HCT116 (cell line): ENCODE data around the gene OR5D16. TPM values are rescaled to one million over a fixed set of nuclear protein-coding genes. Genes with fewer than 3 reads are reported as not detected.

Experiments used
- ATAC-seq: fragments of 200-7000 bp; cut with Tn5 transposase; 2 replicates; pipeline ENCODE4 v1.9.1; 2020; ENCODE audit warnings: mild to moderate bottlenecking, moderate library complexity
- BruUV-seq: library from RNA; stranded (reverse); fragments of 400-500 nt; replicated peaks from 2 replicates; lab custom pipeline; 2021; lab: Mats Ljungman, UMichigan
- CTCF ChIA-PET: fragments of 300-600 bp; sonication (Branson Sonifier 250); formaldehyde crosslinking; loops from one replicate; lab custom pipeline; 2021; ENCODE audit warnings: antibody characterized with exemption; lab: Charles Lee
- POLR2A ChIA-PET: fragments of 300-600, 350-600 bp; sonication (Branson Sonifier 250); formaldehyde crosslinking; loops from one replicate; lab custom pipeline; 2021; ENCODE audit warnings: antibody characterized with exemption; lab: Charles Lee
- RAD21 ChIA-PET, 2 experiments: fragments of 300-600 bp; sonication (Branson Sonifier 250); formaldehyde crosslinking; loops; one replicate each; lab custom pipeline; 2023; ENCODE audit warnings: low total read pairs in 2 of 2; ENCODE audit not compliant: uncharacterized antibody in 2 of 2, unreplicated experiment in 2 of 2, low non-redundant PET in 1 of 2; lab: Charles Lee
- DNase-seq: peaks from one replicate; pipeline ENCODE4 v3.0.0-alpha.2; 2010; ENCODE audit warnings: low read depth, low spot score
- H2AFZ ChIP-seq: fragments of 200-600 bp; shearing (Covaris generic), sonication (generic); 2 replicates; pipeline ENCODE4 v1.6.1; 2017; ENCODE audit warnings: low read depth, mixed run types, mixed read lengths, antibody characterized with exemption, low read length; ENCODE audit not compliant: poor library complexity, severe bottlenecking
- H3K27ac ChIP-seq: 2 replicates; pipeline ENCODE4 v1.5.1; 2012; ENCODE audit warnings: low read depth, low read length
- H3K27me3 ChIP-seq: fragments of 200-600 bp; sonication (generic); 2 replicates; pipeline ENCODE4 v1.6.1; 2016; ENCODE audit warnings: mixed run types, low read length, mixed read lengths; ENCODE audit not compliant: insufficient read depth
- H3K36me3 ChIP-seq, 2 experiments: fragments of 200-500 bp in 1 of 2; fragments of 200-600 bp in 1 of 2; sonication (Bioruptor generic) in 1 of 2; sonication (generic) in 1 of 2; 2 replicates each; pipeline versions ENCODE4 v1.5.1 to v1.6.1; 2014 to 2016; ENCODE audit warnings: low read length in 2 of 2, inconsistent platforms in 1 of 2, mixed read lengths in 1 of 2, mixed run types in 1 of 2; ENCODE audit not compliant: insufficient read depth in 2 of 2, control insufficient read depth in 1 of 2
- H3K4me1 ChIP-seq, 2 experiments: fragments of 200-600 bp in 1 of 2; sonication (generic) in 1 of 2; 2 replicates each; pipeline versions ENCODE4 v1.5.1 to v1.6.1; 2012 to 2017; ENCODE audit warnings: low read length in 2 of 2, inconsistent platforms in 1 of 2, mild to moderate bottlenecking in 1 of 2, mixed read lengths in 1 of 2, mixed run types in 1 of 2, moderate library complexity in 1 of 2; ENCODE audit not compliant: insufficient read depth in 2 of 2, control insufficient read depth in 1 of 2
- H3K4me2 ChIP-seq: fragments of 200-600 bp; sonication (generic); 2 replicates; pipeline ENCODE4 v1.6.1; 2017; ENCODE audit warnings: mixed run types, low read length, mixed read lengths
- H3K4me3 ChIP-seq, 2 experiments: fragments of 200-600 bp in 1 of 2; sonication (generic) in 1 of 2; replicated peaks in 1 of 2; 2 replicates each; pipeline ENCODE4 v1.5.1; 2011 to 2016; ENCODE audit warnings: low read length in 2 of 2, control low read depth in 1 of 2, low read depth in 1 of 2, mild to moderate bottlenecking in 1 of 2, mixed read lengths in 1 of 2, mixed run types in 1 of 2
- H3K79me2 ChIP-seq: fragments of 200-600 bp; sonication (generic); 2 replicates; pipeline ENCODE4 v1.6.1; 2017; ENCODE audit warnings: mild to moderate bottlenecking, mixed run types, low read length, moderate library complexity, mixed read lengths; ENCODE audit not compliant: insufficient read depth
- H3K9ac ChIP-seq: fragments of 200-600 bp; sonication (generic); 2 replicates; pipeline ENCODE4 v1.6.1; 2016; ENCODE audit warnings: low read length, mixed read lengths
- H3K9me2 ChIP-seq: fragments of 200-600 bp; sonication (generic), shearing (Covaris generic); 2 replicates; pipeline ENCODE4 v1.6.1; 2017; ENCODE audit warnings: mixed run types, mild to moderate bottlenecking, moderate library complexity; ENCODE audit not compliant: insufficient read depth
- H3K9me3 ChIP-seq, 2 experiments: fragments of 200-500 bp in 1 of 2; fragments of 200-600 bp in 1 of 2; sonication (Bioruptor generic) in 1 of 2; sonication (generic) in 1 of 2; 2 replicates each; pipeline ENCODE4 v1.6.1; 2014 to 2017; ENCODE audit warnings: low read length in 2 of 2, mixed read lengths in 2 of 2, inconsistent platforms in 1 of 2, low read depth in 1 of 2, mild to moderate bottlenecking in 1 of 2, mixed run types in 1 of 2, moderate library complexity in 1 of 2; ENCODE audit not compliant: control insufficient read depth in 1 of 2, insufficient read depth in 1 of 2
- H4K20me1 ChIP-seq: fragments of 200-600 bp; sonication (generic), shearing (Covaris generic); 2 replicates; pipeline ENCODE4 v1.6.1; 2017; ENCODE audit warnings: mixed run types, mild to moderate bottlenecking, moderate library complexity; ENCODE audit not compliant: insufficient read depth
- CBX3 ChIP-seq: IDR thresholded peaks from 2 replicates; pipeline ENCODE4 v1.6.1; 2012; ENCODE audit warnings: low read depth
- CTCF ChIP-seq, 3 experiments: fragments of 200-600 bp in 1 of 3; sonication (generic) in 1 of 3; IDR thresholded peaks in 2 of 3; conservative IDR thresholded peaks in 1 of 3; 2 replicates each; pipeline ENCODE4 v1.5.1; 2012 to 2017; ENCODE audit warnings: low read depth in 2 of 3, low read length in 2 of 3, antibody characterized with exemption in 1 of 3, borderline replicate concordance in 1 of 3, control low read depth in 1 of 3, mild to moderate bottlenecking in 1 of 3, mixed read lengths in 1 of 3, mixed run types in 1 of 3, moderate library complexity in 1 of 3; ENCODE audit not compliant: insufficient read depth in 1 of 3
- ELF1 ChIP-seq: IDR thresholded peaks from 2 replicates; pipeline ENCODE4 v1.6.1; 2012; ENCODE audit warnings: low read depth, borderline replicate concordance
- EZH2 ChIP-seq: fragments of 200-600 bp; sonication (generic); IDR thresholded peaks from 2 replicates; pipeline ENCODE4 v1.6.1; 2017; ENCODE audit warnings: antibody characterized with exemption, mixed run types
- EZH2phosphoT487 ChIP-seq: fragments of 200-600 bp; IDR thresholded peaks from 2 replicates; pipeline ENCODE4 v1.6.1; 2018; ENCODE audit warnings: antibody characterized with exemption, borderline replicate concordance
- FOSL1 ChIP-seq: IDR thresholded peaks from 2 replicates; pipeline ENCODE4 v1.6.1; 2012; ENCODE audit warnings: low read depth
- JUND ChIP-seq: IDR thresholded peaks from 2 replicates; pipeline ENCODE4 v1.6.1; 2012
- MAX ChIP-seq: IDR thresholded peaks from 2 replicates; pipeline ENCODE4 v1.6.1; 2012
- POLR2A ChIP-seq: IDR thresholded peaks from 2 replicates; pipeline ENCODE4 v1.7.0; 2011; ENCODE audit warnings: borderline replicate concordance; ENCODE audit not compliant: insufficient read depth, insufficient read length; ENCODE audit errors: extremely low read depth
- POLR2AphosphoS5 ChIP-seq: IDR thresholded peaks from 2 replicates; pipeline ENCODE4 v1.6.1; 2011; ENCODE audit warnings: mild to moderate bottlenecking, low read depth, low read length, moderate library complexity
- RAD21 ChIP-seq: IDR thresholded peaks from 2 replicates; pipeline ENCODE4 v1.6.1; 2012; ENCODE audit warnings: low read depth, mild to moderate bottlenecking
- SIN3A ChIP-seq: IDR thresholded peaks from 2 replicates; pipeline ENCODE4 v1.6.1; 2012; ENCODE audit warnings: low read depth
- SP1 ChIP-seq: IDR thresholded peaks from 2 replicates; pipeline ENCODE4 v1.6.1; 2012; ENCODE audit warnings: low read depth
- YY1 ChIP-seq: IDR thresholded peaks from 2 replicates; pipeline ENCODE4 v1.6.1; 2011; ENCODE audit warnings: low read length, low read depth, moderate library complexity, mild to moderate bottlenecking; ENCODE audit not compliant: insufficient replicate concordance; ENCODE audit errors: extremely low read depth
- ZFX ChIP-seq: fragments of 450-650 bp; IDR thresholded peaks from 2 replicates; pipeline ENCODE4 v1.6.1; 2017
- intact Hi-C: fragments of 100-400 bp; cut with micrococcal nuclease; formaldehyde crosslinking; loops from 2 replicates; pipeline ENCODE4 v1.10.0; 2022
- total RNA-seq: library from RNA; stranded (reverse); gene quantifications from one replicate; pipeline ENCODE4 v1.2.1, GENCODE V29; 2021; ENCODE audit not compliant: unreplicated experiment

The OR5D16 gene
- total RNA-seq, 1 experiment from 2014 or later: not detected

GRCh38 chr11:55826919-55827318, 11.6 kb upstream of the OR5D16 start, which contains the start of gene OR5L2:
Gene OR5L2 (plus strand): TSS chr11:55827219. CDS start chr11:55827219, 0 bp downstream.
- ChIA-PET RAD21 (no interaction called here), CTCF (no interaction called here), POLR2A (no interaction called here)
- Histone ChIP-seq H3K27ac (no peak within 1 kb of the TSS), H3K9me3 (peaks cover 11 to 13% of the 10 kb centered on the region in 2 experiments; a peak in 2 of 4 replicates), H3K27me3 (no peaks in the 10 kb centered on the region), H3K79me2 (no peaks in the 10 kb centered on the region), H3K9ac (no peak within 1 kb of the TSS), H4K20me1 (no peaks in the 10 kb centered on the region), H3K36me3 (no peaks in the 10 kb centered on the region), H3K4me3 (no peak within 1 kb of the TSS), H3K9me2 (no peaks in the 10 kb centered on the region), H2AFZ (no peak within 1 kb of the TSS), H3K4me1 (no peaks in the 10 kb centered on the region), H3K4me2 (no peak within 1 kb of the TSS)
- TF ChIP-seq ZFX (no peak), CBX3 (no peak), MAX (no peak), POLR2A (no peak), EZH2phosphoT487 (no peak), FOSL1 (no peak), SP1 (no peak), SIN3A (no peak), YY1 (no peak), POLR2AphosphoS5 (no peak), EZH2 (no peak), RAD21 (no peak), CTCF (IDR thresholded peaks at IDR 0.05 in 2 of 3, conservative IDR thresholded peaks at IDR 0.05 in 1 of 3; ENCODE audit: borderline replicate concordance in 1 of 3, insufficient read depth in 1 of 3, low read depth in 2 of 3, low read length in 2 of 3) (no peak), JUND (no peak), ELF1 (no peak)
- ATAC-seq: no peak
- no TSS peak for BruUV-seq
- intact Hi-C loops: no loop called here
- DNase-seq: no peak
